ENCODE measurements around the gene NPHP3.
"Not testable (repeated sequence)": the region's sequence is repeated elsewhere in the genome, so short reads cannot be mapped to it uniquely, and the experiment has no call there.

NPHP3 gene

DNA sequence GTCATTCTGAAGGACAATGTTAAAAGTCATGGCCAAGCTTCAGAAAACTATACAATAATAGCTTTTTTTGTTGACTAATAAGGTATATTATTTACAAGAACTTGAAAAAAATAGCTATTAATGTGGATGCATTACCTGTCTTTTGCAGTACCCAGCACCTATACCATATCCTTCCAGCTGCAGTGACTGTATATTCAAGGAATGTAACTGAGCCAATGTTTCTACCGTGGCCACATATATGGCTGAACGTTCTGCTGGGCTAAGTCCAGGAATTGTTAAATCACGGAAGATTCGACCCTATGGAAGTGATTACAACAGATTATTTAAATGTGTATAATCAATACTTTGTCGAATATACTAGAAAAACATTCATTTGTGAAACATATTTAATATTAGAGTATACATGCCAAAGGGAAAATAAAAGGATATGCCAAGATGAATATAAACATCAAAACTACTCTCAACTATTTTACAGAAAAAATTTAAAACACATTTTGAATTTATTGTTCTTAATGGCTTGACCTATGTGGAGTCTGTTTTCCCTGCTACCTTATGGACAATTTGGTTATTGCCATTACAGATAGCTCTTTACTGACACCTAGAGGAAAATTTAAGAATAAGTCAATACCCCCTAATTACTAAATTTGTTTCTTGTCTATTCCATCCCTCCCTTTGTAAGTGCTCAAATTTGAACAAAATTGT, 80.2 kb downstream of the NPHP3 start:
- DNase-seq (ENCODE audit: low spot score), result peak; percentile 67

DNA sequence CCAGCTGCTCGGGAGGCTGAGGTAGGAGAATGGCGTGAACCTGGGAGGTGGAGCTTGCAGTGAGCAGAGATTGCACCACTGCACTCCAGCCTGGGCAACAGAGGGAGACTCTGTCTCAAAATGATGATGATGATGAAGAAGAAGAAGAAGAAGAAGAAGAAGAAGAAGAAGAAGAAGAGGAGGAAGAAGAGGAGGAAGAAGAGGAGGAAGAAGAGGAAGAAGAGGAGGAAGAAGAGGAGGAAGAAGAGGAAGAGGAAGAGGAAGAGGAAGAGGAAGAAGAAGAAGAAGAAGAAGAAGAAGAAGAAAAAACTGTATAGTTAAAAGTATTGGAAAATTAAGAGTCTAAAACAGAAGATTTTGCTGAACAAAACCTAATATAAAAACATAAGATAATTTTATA, 80.8 kb downstream of the NPHP3 start:
- DNase-seq (ENCODE audit: low spot score), result not testable (repeated sequence)

DNA sequence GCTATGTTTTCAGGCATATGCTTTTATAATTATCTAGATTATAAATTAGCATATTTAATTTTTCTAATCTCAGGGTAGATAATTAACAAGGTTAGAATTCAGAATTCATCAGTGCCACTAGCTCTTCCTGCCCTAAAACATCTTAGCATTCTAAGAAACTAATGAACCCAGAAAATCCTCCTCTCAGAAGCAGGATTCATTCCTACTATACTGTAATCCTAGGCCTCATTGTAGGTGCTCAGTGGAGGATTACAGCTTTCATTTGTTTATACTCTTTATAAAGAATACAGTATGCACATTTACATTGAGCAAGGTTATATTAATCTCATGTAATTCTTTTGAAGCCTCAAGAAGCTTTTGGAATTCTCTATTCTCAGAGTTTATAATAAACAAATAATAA, 83.5 kb downstream of the NPHP3 start:
- peak; percentile 45 for DNase-seq (ENCODE audit: low spot score)

DNA sequence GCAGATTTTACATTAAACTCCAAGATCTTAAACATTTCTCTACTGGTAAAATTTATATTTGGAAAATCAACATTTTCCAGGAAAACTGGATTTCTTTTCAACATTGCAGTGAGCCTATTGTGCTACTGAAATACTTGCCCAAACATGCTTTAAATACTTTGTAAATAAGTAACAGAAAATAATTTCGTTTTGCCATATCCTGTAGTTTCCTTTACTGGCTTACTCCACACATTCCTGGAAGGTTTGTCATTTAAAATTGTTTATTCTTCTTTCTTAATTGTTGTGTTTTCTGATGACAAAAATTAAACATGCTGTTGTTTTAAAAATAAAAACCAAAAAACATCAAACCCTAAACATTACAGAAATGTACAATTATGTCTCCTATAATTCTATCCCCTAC, 84.6 kb downstream of the NPHP3 start:
- DNase-seq (ENCODE audit: low spot score), result peak; percentile 67

DNA sequence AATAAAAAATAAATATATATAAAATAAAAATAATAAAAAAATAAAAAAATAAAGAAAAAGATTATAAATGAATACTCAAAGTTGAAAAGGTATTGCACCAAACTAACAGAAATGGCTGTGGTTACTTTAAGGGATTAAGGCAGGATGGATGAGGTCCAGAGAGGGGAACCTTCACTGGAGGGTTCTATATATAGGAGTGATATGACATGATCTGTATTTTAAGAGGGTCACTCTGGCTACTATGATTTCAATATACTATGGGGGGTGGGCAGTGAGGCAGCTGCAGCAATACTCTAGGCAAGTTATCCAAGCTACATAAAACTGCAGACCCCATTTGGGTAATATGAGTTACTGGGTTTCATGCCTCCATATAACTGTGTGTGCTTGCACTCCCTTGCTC, 87.2 kb downstream of the NPHP3 start:
- DNase-seq (ENCODE audit: low spot score), result no peak

Measured in kidney tubule cell (primary cell).